Measurements from ENCODE around the gene LIPE. TPM values are rescaled to one million over a fixed set of nuclear protein-coding genes. Genes with fewer than 3 reads are reported as not detected.

Gene LIPE
- total RNA-seq, 1 experiment from 2014 or later, result 2.1 TPM

DNA sequence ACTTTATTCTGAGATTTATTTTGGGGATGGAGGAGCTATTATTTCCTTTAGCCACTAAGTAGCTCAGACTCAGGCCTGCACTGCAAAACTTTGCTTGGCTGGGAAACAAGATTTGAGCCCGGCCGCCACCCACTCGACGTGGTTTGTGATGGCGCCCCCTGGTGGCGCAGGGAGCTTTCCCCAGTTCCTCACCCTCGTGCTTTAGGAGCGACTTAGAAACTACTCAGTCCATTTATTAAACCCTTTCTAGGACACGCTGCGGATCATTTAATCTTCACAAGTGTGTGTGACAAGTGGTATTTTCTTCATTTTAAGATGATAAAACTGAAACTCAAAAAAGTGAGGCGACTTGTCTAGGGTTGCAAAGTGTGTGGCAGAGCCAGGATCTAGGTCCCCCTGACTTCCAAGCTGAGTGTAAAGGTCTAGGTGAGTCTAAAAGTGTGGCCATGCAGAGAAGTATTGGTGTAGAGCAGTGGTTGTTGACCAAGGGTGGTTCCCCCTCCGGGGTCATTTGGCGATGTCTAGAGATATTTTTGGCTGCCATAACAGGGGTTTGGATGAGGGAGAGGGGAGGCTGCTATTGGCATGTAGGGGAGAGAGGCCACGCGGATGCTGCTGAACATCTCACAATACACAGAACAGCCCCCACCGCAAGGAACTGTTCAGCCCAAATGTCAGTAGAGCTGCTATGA is 13.3 kb upstream of the LIPE start:
- Histone ChIP-seq H3K4me2 (ENCODE audit: low read length) (peak overlapping the region; percentile 42), H3K9ac (ENCODE audit: low read length) (peak overlapping the region; percentile 19; the same call in 1 of the 2 replicates), H3K27ac (ENCODE audit: low read length) (peak overlapping the region; percentile 72), H3K27me3 (ENCODE audit: low read length) (no peaks in the 10 kb centered on the region), H3K4me3 (ENCODE audit: low read length) (no peak overlapping the region), H3K36me3 (ENCODE audit: low read depth, low read length) (no peaks in the 10 kb centered on the region), H2AFZ (ENCODE audit: low read length) (peak overlapping the region; percentile 24; the same call in 1 of the 2 replicates), H3K4me1 (ENCODE audit: insufficient read depth, low read length) (peaks cover 16% of the 10 kb centered on the region), H3F3A (ENCODE audit: low read length, unreplicated experiment) (no peaks in the 10 kb centered on the region), H4K20me1 (ENCODE audit: low read length) (no peaks in the 10 kb centered on the region), H3K9me3 (ENCODE audit: low read length) (no peaks in the 10 kb centered on the region), H3K79me2 (ENCODE audit: low read length) (no peaks in the 10 kb centered on the region), H3K9me2 (replicated peaks; ENCODE audit: low read length) (no peaks in the 10 kb centered on the region)
- ChIA-PET POLR2A (ENCODE audit: unreplicated experiment) (interaction anchor here (0.9 kb wide), 1 partner anchor 102 kb away, joined by 3 read pairs; no protein-coding TSS in a partner anchor), CTCF (interaction anchor here (0.6 to 1.1 kb wide), 3 partner anchors 10 to 369 kb away, joined by 3 to 6 read pairs (median 4); no protein-coding TSS in a partner anchor)
- DNase-seq, result peak; percentile 72
- intact Hi-C loops (cut with micrococcal nuclease), result no loop called here
- peak; percentile 62 for ATAC-seq
- TF ChIP-seq CTCF (conservative IDR thresholded peaks at IDR 0.05; ENCODE audit: low read depth, low read length), result peak; percentile 93
- TF ChIP-seq EZH2phosphoT487 (IDR thresholded peaks at IDR 0.05; ENCODE audit: borderline replicate concordance, low read length), result no peak
- TF ChIP-seq EZH2 (IDR thresholded peaks at IDR 0.05; ENCODE audit: low read length, unreplicated experiment), result no peak
- BruUV-seq (replicated peaks), result no TSS peak

GRCh38 chr19:42436006-42436405 is 8.8 kb upstream of the LIPE start:
- peaks cover 7% of the 10 kb centered on the region for H3K4me1 ChIP-seq (ENCODE audit: insufficient read depth, low read length)
- ATAC-seq (no peak), DNase-seq (no peak)
- CTCF ChIA-PET, result no interaction called here
- no peaks in the 10 kb centered on the region for H4K20me1 ChIP-seq (ENCODE audit: low read length)
- H3K36me3 ChIP-seq (ENCODE audit: low read depth, low read length), result no peaks in the 10 kb centered on the region
- H3K27ac ChIP-seq (ENCODE audit: low read length), result no peak overlapping the region
- no peak overlapping the region for H3K4me2 ChIP-seq (ENCODE audit: low read length)
- H3K9me2 ChIP-seq (replicated peaks; ENCODE audit: low read length), result no peaks in the 10 kb centered on the region
- intact Hi-C loops (cut with micrococcal nuclease), result no loop called here
- no peaks in the 10 kb centered on the region for H3F3A ChIP-seq (ENCODE audit: low read length, unreplicated experiment)
- no peaks in the 10 kb centered on the region for H3K9me3 ChIP-seq (ENCODE audit: low read length)
- POLR2A ChIA-PET (ENCODE audit: unreplicated experiment), result interaction anchor here (0.6 kb wide), 1 partner anchor 20 kb away, joined by 5 read pairs; no protein-coding TSS in a partner anchor
- no peak overlapping the region for H3K4me3 ChIP-seq (ENCODE audit: low read length)
- BruUV-seq (replicated peaks), result no TSS peak
- no peak overlapping the region for H2AFZ ChIP-seq (ENCODE audit: low read length)
- H3K9ac ChIP-seq (ENCODE audit: low read length), result no peak overlapping the region
- TF ChIP-seq EZH2phosphoT487 (IDR thresholded peaks at IDR 0.05; ENCODE audit: borderline replicate concordance, low read length) (no peak), EZH2 (IDR thresholded peaks at IDR 0.05; ENCODE audit: low read length, unreplicated experiment) (no peak), CTCF (conservative IDR thresholded peaks at IDR 0.05; ENCODE audit: low read depth, low read length) (no peak)
- H3K79me2 ChIP-seq (ENCODE audit: low read length), result no peaks in the 10 kb centered on the region
- no peaks in the 10 kb centered on the region for H3K27me3 ChIP-seq (ENCODE audit: low read length)

- Histone ChIP-seq H3K9me3 (ENCODE audit: low read length) (no peaks in the 10 kb centered on the region), H3K36me3 (ENCODE audit: low read depth, low read length) (no peaks in the 10 kb centered on the region), H4K20me1 (ENCODE audit: low read length) (no peaks in the 10 kb centered on the region), H3K27me3 (ENCODE audit: low read length) (no peaks in the 10 kb centered on the region), H3K9ac (ENCODE audit: low read length) (no peak overlapping the region), H3K9me2 (replicated peaks; ENCODE audit: low read length) (no peaks in the 10 kb centered on the region), H3K4me1 (ENCODE audit: insufficient read depth, low read length) (no peaks in the 10 kb centered on the region), H2AFZ (ENCODE audit: low read length) (no peak overlapping the region), H3K79me2 (ENCODE audit: low read length) (no peaks in the 10 kb centered on the region), H3F3A (ENCODE audit: low read length, unreplicated experiment) (no peaks in the 10 kb centered on the region), H3K4me2 (ENCODE audit: low read length) (no peak overlapping the region), H3K27ac (ENCODE audit: low read length) (no peak overlapping the region), H3K4me3 (ENCODE audit: low read length) (no peak overlapping the region)
- ATAC-seq (no peak), DNase-seq (no peak)
- BruUV-seq (replicated peaks), result no TSS peak
- no peak for TF ChIP-seq CTCF (conservative IDR thresholded peaks at IDR 0.05; ENCODE audit: low read depth, low read length)
- TF ChIP-seq EZH2 (IDR thresholded peaks at IDR 0.05; ENCODE audit: low read length, unreplicated experiment), result no peak
- TF ChIP-seq EZH2phosphoT487 (IDR thresholded peaks at IDR 0.05; ENCODE audit: borderline replicate concordance, low read length), result no peak
- intact Hi-C loops (cut with micrococcal nuclease), result no loop called here
- ChIA-PET POLR2A (ENCODE audit: unreplicated experiment) (no interaction called here), CTCF (no interaction called here)
Measured at GRCh38 chr19:42435316-42435715, 8.1 kb upstream of the LIPE start.

All from PC-3 (cell line).